Coronary artery (tissue), 2 donors: Measurements from ENCODE around the gene MTHFR.

ENCODE experiments used
- DNase-seq: peaks from one replicate; pipeline ENCODE4 v3.0.0-alpha.2; 2017; ENCODE audit warnings: low spot score
- H3K27ac ChIP-seq, 2 donors: fragments of 200-600 bp; sonication (generic); one replicate each; pipeline ENCODE4 v1.5.1; 2016 to 2019
- H3K4me3 ChIP-seq: fragments of 200-600 bp; sonication (generic); 2 replicates; pipeline ENCODE4 v1.5.1; 2016; ENCODE audit warnings: mild to moderate bottlenecking, moderate library complexity
- TF ChIP-seq, protein P1 (sequence below): fragments of 200-600 bp; sonication (generic); IDR thresholded peaks from one replicate; pipeline ENCODE4 v1.5.1; 2019; ENCODE audit warnings: antibody characterized with exemption

MTHFR gene

GRCh38 chr1:11828511-11828910 lies 22.7 kb upstream of the MTHFR start:
- TF ChIP-seq, protein P1, sequence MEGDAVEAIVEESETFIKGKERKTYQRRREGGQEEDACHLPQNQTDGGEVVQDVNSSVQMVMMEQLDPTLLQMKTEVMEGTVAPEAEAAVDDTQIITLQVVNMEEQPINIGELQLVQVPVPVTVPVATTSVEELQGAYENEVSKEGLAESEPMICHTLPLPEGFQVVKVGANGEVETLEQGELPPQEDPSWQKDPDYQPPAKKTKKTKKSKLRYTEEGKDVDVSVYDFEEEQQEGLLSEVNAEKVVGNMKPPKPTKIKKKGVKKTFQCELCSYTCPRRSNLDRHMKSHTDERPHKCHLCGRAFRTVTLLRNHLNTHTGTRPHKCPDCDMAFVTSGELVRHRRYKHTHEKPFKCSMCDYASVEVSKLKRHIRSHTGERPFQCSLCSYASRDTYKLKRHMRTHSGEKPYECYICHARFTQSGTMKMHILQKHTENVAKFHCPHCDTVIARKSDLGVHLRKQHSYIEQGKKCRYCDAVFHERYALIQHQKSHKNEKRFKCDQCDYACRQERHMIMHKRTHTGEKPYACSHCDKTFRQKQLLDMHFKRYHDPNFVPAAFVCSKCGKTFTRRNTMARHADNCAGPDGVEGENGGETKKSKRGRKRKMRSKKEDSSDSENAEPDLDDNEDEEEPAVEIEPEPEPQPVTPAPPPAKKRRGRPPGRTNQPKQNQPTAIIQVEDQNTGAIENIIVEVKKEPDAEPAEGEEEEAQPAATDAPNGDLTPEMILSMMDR = no peak
- Histone ChIP-seq H3K4me3 (no peak overlapping the region), H3K27ac (no peak overlapping the region)
- DNase-seq = no peak

DNA sequence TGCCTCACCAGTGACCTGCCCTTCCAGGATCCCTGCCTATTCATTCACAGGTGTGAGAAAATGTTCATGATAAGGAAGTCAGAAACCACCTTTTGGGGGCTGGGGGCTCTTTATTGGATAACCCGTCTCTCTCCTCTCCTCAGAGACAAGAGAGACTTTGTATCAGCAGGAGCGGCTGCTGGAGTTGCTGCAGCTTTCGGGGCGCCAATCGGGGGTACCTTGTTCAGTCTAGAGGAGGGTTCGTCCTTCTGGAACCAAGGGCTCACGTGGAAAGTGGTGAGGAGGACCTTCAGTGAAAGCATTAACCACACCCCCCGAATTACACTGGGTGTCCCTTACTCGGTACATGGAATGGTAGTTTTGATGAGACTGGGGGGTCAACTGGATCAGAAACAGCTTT lies 21.2 kb upstream of the MTHFR start:
- TF ChIP-seq, protein P1 = no peak
- DNase-seq = no peak
- no peak overlapping the region for H3K27ac ChIP-seq
- no peak overlapping the region for H3K4me3 ChIP-seq

GRCh38 chr1:11825131-11825530 lies 19.4 kb upstream of the MTHFR start:
- Histone ChIP-seq H3K27ac (no peak overlapping the region), H3K4me3 (no peak overlapping the region)
- no peak for DNase-seq
- TF ChIP-seq, protein P1 = no peak

DNA sequence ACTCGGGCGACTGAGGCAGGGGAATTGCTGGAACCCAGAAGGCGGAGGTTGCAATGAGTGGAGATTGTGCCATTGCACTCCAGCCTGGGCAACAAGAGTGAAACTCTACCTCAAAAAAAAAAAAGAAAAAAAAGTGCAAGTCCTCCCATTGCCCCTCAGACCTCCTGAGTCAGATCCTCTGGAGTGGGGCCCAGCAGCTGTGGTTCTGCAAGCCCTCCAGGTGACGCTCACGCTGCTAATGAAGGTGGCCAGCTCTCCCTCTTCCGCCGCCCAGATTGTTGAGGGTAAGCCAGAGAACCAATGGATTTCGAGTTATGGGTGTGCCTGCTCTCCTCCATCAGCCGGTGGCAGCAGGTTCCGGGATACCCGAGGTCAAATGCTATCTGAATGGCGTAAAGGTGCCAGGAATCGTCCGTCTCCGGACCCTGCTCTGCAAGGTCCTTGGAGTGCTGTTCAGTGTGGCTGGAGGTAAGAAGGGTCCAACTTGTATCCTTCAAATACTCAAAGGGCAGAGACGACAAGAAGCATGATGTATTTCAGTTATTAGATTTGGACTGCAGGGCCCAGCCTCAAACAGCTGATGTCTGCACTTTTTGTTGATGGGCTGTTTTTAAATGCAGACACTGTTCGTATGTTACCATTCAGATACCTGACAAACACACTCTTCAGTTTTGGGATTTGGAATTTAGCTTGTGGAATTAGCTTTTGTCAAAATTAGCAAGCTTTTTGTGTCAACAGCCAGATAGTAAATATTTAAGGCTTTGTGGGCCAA lies 17.8 kb upstream of the MTHFR start:
- DNase-seq = no peak
- H3K27ac ChIP-seq = no peak overlapping the region
- H3K4me3 ChIP-seq = no peak overlapping the region
- TF ChIP-seq, protein P1 = no peak

- Histone ChIP-seq H3K4me3 (no peak overlapping the region), H3K27ac (no peak overlapping the region)
- TF ChIP-seq, protein P1 = no peak
- DNase-seq = no peak
These were observed 16.3 kb upstream of the MTHFR start for GRCh38 chr1:11822091-11822490.

GRCh38 chr1:11817192-11817591 lies 11.4 kb upstream of the MTHFR start:
- no peak overlapping the region for H3K4me3 ChIP-seq
- no peak overlapping the region for H3K27ac ChIP-seq
- TF ChIP-seq, protein P1 = no peak
- DNase-seq = no peak

GRCh38 chr1:11813021-11813420 lies 7.3 kb upstream of the MTHFR start:
- Histone ChIP-seq H3K27ac (no peak overlapping the region), H3K4me3 (no peak overlapping the region)
- DNase-seq = no peak
- TF ChIP-seq, protein P1 = no peak
